ENCODE measurements around the gene NAA50. TPM values are rescaled to one million over a fixed set of nuclear protein-coding genes. Genes with fewer than 3 reads are reported as not detected.

NAA50 gene
- total RNA-seq (100 to 1,000 TPM; 139 to 174 TPM), polyA plus RNA-seq (ENCODE audit: insufficient read depth, low read depth, low replicate concordance) (100.0 TPM)
- long read RNA-seq, donor 1, full-length matches to known transcripts: 29 of 90 reads
- long read RNA-seq, donor 1, partial matches to known transcripts: 61 of 90 reads
- long read RNA-seq, donor 1, other reads (novel, unspliced or antisense): 0 of 90 reads
- long read RNA-seq, donor 2, full-length matches to known transcripts: 26 of 26 reads
- long read RNA-seq, donor 2, partial matches to known transcripts: 0 of 26 reads
- long read RNA-seq, donor 2, other reads (novel, unspliced or antisense): 0 of 26 reads

DNA sequence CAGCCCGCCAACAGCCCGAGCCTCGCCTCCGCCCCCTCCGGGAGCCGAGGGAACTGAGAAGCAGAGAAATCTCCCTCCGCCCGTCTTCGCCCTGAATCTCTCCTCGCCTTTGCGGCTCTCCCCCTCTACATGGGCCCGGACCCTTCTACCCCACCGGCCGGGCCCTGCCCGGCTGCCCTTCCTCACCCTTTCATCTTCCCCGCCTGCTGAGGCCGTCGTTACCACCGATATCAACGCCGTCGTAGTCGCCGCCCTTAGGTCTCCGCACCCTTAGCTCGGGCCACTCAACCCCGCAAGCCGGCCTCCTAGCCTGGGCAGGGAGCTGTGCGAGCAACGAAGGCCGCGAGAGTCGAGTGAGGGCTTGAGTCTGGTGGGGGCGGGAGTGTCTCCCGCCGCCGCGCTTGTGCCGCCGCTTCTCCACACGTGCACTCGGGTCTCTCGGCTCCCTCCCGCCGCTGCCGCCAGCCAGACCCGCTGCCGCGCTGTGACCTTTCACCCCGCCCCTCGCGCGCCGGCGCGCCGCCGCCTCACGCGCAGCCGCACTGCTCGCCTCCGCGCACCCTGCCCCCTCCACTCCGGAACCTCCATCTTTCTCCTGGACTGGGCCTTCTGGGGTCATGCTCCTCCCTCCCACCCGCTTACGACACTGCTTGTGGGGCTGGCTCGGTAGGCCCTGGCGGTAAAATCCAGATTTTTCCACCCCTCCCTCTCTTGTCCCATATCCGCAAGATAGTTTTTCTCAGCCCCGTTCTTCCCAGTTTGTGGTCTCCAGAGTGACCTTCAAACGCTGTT lies at the start of gene NAA50:
Gene NAA50, minus strand, starts transcription at position 494 of the 792 bp plus-strand sequence. Its CDS starts 300 bp downstream, at position 194.
- DNase-seq: peak; percentile 93
- TF ChIP-seq, protein P1, sequence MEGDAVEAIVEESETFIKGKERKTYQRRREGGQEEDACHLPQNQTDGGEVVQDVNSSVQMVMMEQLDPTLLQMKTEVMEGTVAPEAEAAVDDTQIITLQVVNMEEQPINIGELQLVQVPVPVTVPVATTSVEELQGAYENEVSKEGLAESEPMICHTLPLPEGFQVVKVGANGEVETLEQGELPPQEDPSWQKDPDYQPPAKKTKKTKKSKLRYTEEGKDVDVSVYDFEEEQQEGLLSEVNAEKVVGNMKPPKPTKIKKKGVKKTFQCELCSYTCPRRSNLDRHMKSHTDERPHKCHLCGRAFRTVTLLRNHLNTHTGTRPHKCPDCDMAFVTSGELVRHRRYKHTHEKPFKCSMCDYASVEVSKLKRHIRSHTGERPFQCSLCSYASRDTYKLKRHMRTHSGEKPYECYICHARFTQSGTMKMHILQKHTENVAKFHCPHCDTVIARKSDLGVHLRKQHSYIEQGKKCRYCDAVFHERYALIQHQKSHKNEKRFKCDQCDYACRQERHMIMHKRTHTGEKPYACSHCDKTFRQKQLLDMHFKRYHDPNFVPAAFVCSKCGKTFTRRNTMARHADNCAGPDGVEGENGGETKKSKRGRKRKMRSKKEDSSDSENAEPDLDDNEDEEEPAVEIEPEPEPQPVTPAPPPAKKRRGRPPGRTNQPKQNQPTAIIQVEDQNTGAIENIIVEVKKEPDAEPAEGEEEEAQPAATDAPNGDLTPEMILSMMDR (IDR thresholded peaks at IDR 0.05): peak in 1 of 3 experiments; percentile 10
- TF ChIP-seq POLR2A (IDR thresholded peaks at IDR 0.05): peak; percentile 46
- Histone ChIP-seq H3K4me1 (peaks cover 19% of the 10 kb centered on the region), H3K27me3 (no peaks in the 10 kb centered on the region), H3K36me3 (ENCODE audit: low read depth, missing control alignments) (no peaks in the 10 kb centered on the region), H3K4me3 (peak within 1 kb of the TSS; percentile 97 to 98), H3K27ac (peak within 1 kb of the TSS; percentile 99 to 100), H3K9me3 (no peaks in the 10 kb centered on the region)
- WGBS, 2 donors: 0 to 1% methylated on average over 46 to 69 of the region's 72 CpGs
- intact Hi-C loops (cut with DNase I; ENCODE audit: low total_unique reads): no loop called here

GRCh38 chr3:113795693-113796092 lies 49.6 kb upstream of the NAA50 start:
- 89 to 95% methylated on average over 4 of the region's 4 CpGs for WGBS, 2 donors
- no peaks in the 10 kb centered on the region for H3K27me3 ChIP-seq
- intact Hi-C loops (cut with DNase I; ENCODE audit: low total_unique reads): no loop called here
- TF ChIP-seq POLR2A (IDR thresholded peaks at IDR 0.05): no peak
- TF ChIP-seq, protein P1 (IDR thresholded peaks at IDR 0.05): no peak
- no peaks in the 10 kb centered on the region for H3K36me3 ChIP-seq (ENCODE audit: low read depth, missing control alignments)
- H3K9me3 ChIP-seq: no peaks in the 10 kb centered on the region
- H3K4me1 ChIP-seq: no peaks in the 10 kb centered on the region
- no peak for DNase-seq
- H3K27ac ChIP-seq: no peak overlapping the region
- no peak overlapping the region for H3K4me3 ChIP-seq

GRCh38 chr3:113794526-113794925 lies 48.5 kb upstream of the NAA50 start:
- intact Hi-C loops (cut with DNase I; ENCODE audit: low total_unique reads): no loop called here
- no peaks in the 10 kb centered on the region for H3K4me1 ChIP-seq
- no peak overlapping the region for H3K4me3 ChIP-seq
- no peaks in the 10 kb centered on the region for H3K9me3 ChIP-seq
- TF ChIP-seq, protein P1 (IDR thresholded peaks at IDR 0.05): no peak
- no peak for TF ChIP-seq POLR2A (IDR thresholded peaks at IDR 0.05)
- H3K27ac ChIP-seq: no peak overlapping the region
- 90 to 96% methylated on average over 4 of the region's 4 CpGs for WGBS, 2 donors
- DNase-seq: no peak
- no peaks in the 10 kb centered on the region for H3K27me3 ChIP-seq
- H3K36me3 ChIP-seq (ENCODE audit: low read depth, missing control alignments): no peaks in the 10 kb centered on the region

DNA sequence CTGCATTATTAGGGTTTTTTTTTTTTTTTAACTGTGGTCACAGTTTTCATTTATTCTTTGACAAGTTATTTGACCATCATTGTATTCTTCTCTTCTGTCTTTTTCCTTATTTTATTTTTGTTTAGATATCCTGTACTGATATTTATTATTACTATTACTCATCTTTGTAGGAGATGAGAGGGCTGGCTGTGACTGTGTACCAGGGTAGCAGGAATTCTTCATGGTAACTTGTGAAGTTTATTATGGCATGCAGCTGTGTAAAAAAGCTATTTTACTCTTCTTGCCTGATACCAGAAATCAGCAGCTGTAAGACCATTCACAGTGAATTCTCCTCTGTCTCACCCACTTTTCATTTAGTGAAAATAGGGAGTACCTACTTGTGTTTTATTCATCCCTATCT lies 45.3 kb upstream of the NAA50 start:
- Histone ChIP-seq H3K27ac (no peak overlapping the region), H3K36me3 (ENCODE audit: low read depth, missing control alignments) (no peaks in the 10 kb centered on the region), H3K4me3 (no peak overlapping the region), H3K9me3 (no peaks in the 10 kb centered on the region), H3K27me3 (no peaks in the 10 kb centered on the region), H3K4me1 (no peaks in the 10 kb centered on the region)
- no peak for DNase-seq
- TF ChIP-seq POLR2A (IDR thresholded peaks at IDR 0.05): no peak
- TF ChIP-seq, protein P1 (IDR thresholded peaks at IDR 0.05): no peak
- intact Hi-C loops (cut with DNase I; ENCODE audit: low total_unique reads): no loop called here
